B cell (primary cell): ENCODE measurements around the gene NRM. TPM values are rescaled to one million over a fixed set of nuclear protein-coding genes. Genes with fewer than 3 reads are reported as not detected.
A peak's percentile ranks its signal among the peaks of the same experiment; 100 is the strongest.

Source experiments
- ATAC-seq: fragments of 200-7000 bp; cut with Tn5 transposase; one replicate; pipeline ENCODE4 v1.10.0; 2021; ENCODE audit warnings: low read depth, mild to moderate bottlenecking, moderate number of reproducible peaks, moderate library complexity
- CTCF ChIA-PET: fragments of 350-600 bp; sonication (Branson Sonifier 250); formaldehyde crosslinking; loops from one replicate; lab custom pipeline; 2021; ENCODE audit warnings: antibody characterized with exemption, inconsistent platforms; lab: Charles Lee
- POLR2A ChIA-PET: fragments of 350-600 bp; sonication (Branson Sonifier 250); formaldehyde crosslinking; loops from one replicate; lab custom pipeline; 2021; ENCODE audit warnings: antibody characterized with exemption; lab: Charles Lee
- DNase-seq: peaks from one replicate; pipeline ENCODE4 v3.0.0; 2013
- H2AFZ ChIP-seq: 2 replicates; pipeline ENCODE4 v1.6.1; 2012; ENCODE audit warnings: mild to moderate bottlenecking, low read depth, low read length; ENCODE audit not compliant: insufficient read depth, poor library complexity, severe bottlenecking
- H3K27ac ChIP-seq, 2 donors: 1 replicate in 1 of 2; 2 replicates in 1 of 2; pipeline ENCODE4 v1.5.1; 2012 to 2013; ENCODE audit warnings: low read length in 2 of 2, mild to moderate bottlenecking in 2 of 2, moderate library complexity in 1 of 2
- H3K27me3 ChIP-seq, 4 experiments: fragments of 200-600 bp in 1 of 4; sonication (generic) in 1 of 4; replicated peaks in 1 of 4; 1 replicate in 2 of 4; 2 replicates in 2 of 4; pipeline versions ENCODE4 v1.6.1 to v1.7.0; 2013 to 2016; ENCODE audit warnings: low read length in 3 of 4, mild to moderate bottlenecking in 2 of 4, mixed read lengths in 1 of 4, moderate library complexity in 1 of 4; ENCODE audit not compliant: insufficient read depth in 4 of 4, control insufficient read depth in 3 of 4; ENCODE audit errors: control extremely low read depth in 1 of 4
- H3K36me3 ChIP-seq, 2 experiments: replicated peaks in 1 of 2; 1 replicate in 1 of 2; 2 replicates in 1 of 2; pipeline versions ENCODE4 v1.6.1 to v1.7.1; 2013; ENCODE audit warnings: low read length in 1 of 2; ENCODE audit not compliant: insufficient read depth in 2 of 2, control insufficient read depth in 1 of 2; ENCODE audit errors: control extremely low read depth in 1 of 2, extremely low read depth in 1 of 2
- H3K4me1 ChIP-seq, 2 donors: fragments of 200-600 bp in 1 of 2; sonication (generic) in 1 of 2; 1 replicate in 1 of 2; 2 replicates in 1 of 2; pipeline versions ENCODE4 v1.5.1 to v1.6.1; 2013 to 2017; ENCODE audit warnings: low read length in 2 of 2; ENCODE audit not compliant: control insufficient read depth in 2 of 2, insufficient read depth in 2 of 2
- H3K4me2 ChIP-seq: replicated peaks from 2 replicates; pipeline ENCODE3; 2012; ENCODE audit warnings: mild to moderate bottlenecking, low read depth, low read length; ENCODE audit not compliant: poor library complexity, severe bottlenecking
- H3K4me3 ChIP-seq, 5 experiments: fragments of 200-600 bp in 1 of 5; sonication (generic) in 1 of 5; 1 replicate in 3 of 5; 2 replicates in 2 of 5; pipeline versions ENCODE4 v1.5.1 to v1.7.0; 2011 to 2016; ENCODE audit warnings: low read length in 4 of 5, mild to moderate bottlenecking in 4 of 5, low read depth in 2 of 5, control low read depth in 1 of 5, moderate library complexity in 1 of 5; ENCODE audit not compliant: insufficient read depth in 1 of 5; ENCODE audit errors: control extremely low read depth in 1 of 5, extremely low read depth in 1 of 5
- H3K79me2 ChIP-seq: fragments of 200-600 bp; sonication (generic); one replicate; pipeline ENCODE4 v1.6.0; 2016; ENCODE audit warnings: low read length; ENCODE audit not compliant: control insufficient read depth, insufficient read depth
- H3K9ac ChIP-seq: fragments of 200-600 bp; sonication (generic); 2 replicates; pipeline ENCODE4 v1.6.1; 2017; ENCODE audit warnings: mild to moderate bottlenecking, low read length, moderate library complexity
- H3K9me3 ChIP-seq, 3 donors: one replicate each; pipeline versions ENCODE4 v1.6.1 to v1.7.1; 2013; ENCODE audit warnings: low read length in 2 of 3; ENCODE audit not compliant: control insufficient read depth in 2 of 3, insufficient read depth in 1 of 3; ENCODE audit errors: control extremely low read depth in 1 of 3
- H4K20me1 ChIP-seq: 2 replicates; pipeline ENCODE4 v1.6.0; 2012; ENCODE audit warnings: mild to moderate bottlenecking, low read length; ENCODE audit not compliant: insufficient read depth, control insufficient read depth, poor library complexity, severe bottlenecking
- H3K27ac Mint-ChIP-seq: one replicate; pipeline ENCODE4 v1.8.0; 2021; ENCODE audit warnings: mixed read lengths
- H3K27me3 Mint-ChIP-seq: one replicate; pipeline ENCODE4 v1.8.0; 2021; ENCODE audit warnings: mixed read lengths
- H3K4me1 Mint-ChIP-seq: one replicate; pipeline ENCODE4 v1.8.0; 2021; ENCODE audit warnings: mixed read lengths
- H3K4me3 Mint-ChIP-seq: one replicate; pipeline ENCODE4 v1.8.0; 2021; ENCODE audit warnings: mixed read lengths
- H3K9me3 Mint-ChIP-seq: one replicate; pipeline ENCODE4 v1.8.0; 2022; ENCODE audit warnings: mixed read lengths; ENCODE audit not compliant: insufficient read depth
- CTCF ChIP-seq: fragments of 200-600 bp; IDR thresholded peaks from one replicate; pipeline ENCODE4 v1.8.0; 2022; ENCODE audit warnings: antibody characterized with exemption, mild to moderate bottlenecking
- EZH2 ChIP-seq: IDR thresholded peaks from 2 replicates; pipeline ENCODE4 v1.6.1; 2012; ENCODE audit warnings: borderline replicate concordance, low read depth, mild to moderate bottlenecking, moderate library complexity, low read length; ENCODE audit not compliant: insufficient read depth, poor library complexity, severe bottlenecking
- WGBS: methylation state at CpG from one replicate; pipeline ENCODE4 v1.1.5; 2013; ENCODE audit warnings: missing lambda C conversion rate; ENCODE audit not compliant: insufficient coverage; 5-methylcytosine and 5-hydroxymethylcytosine counted together
- intact Hi-C: fragments of 100-400 bp; cut with micrococcal nuclease; formaldehyde crosslinking; loops from one replicate; pipeline ENCODE4 v1.10.0; 2022
- polyA plus RNA-seq: library from polyadenylated mRNA; depleted of rRNA; stranded (reverse); fragments of >200 nt; gene quantifications from 2 replicates; pipeline ENCODE4 v1.2.3, GENCODE V29; 2012
- total RNA-seq, 2 donors: library from RNA; stranded (reverse); fragments of 120-200 nt in 1 of 2; gene quantifications; 1 replicate in 1 of 2; 2 replicates in 1 of 2; pipeline versions ENCODE4 v1.2.3 to v1.2.4, GENCODE V29; 2013 to 2022

The NRM gene
- total and polyA plus RNA-seq, 2 donors (not counting 1 experiment from before 2014, with no cell fraction given) = 24.9 to 26.0 TPM

GRCh38 chr6:30681766-30682142, 9.0 kb downstream of the NRM start:
- CTCF ChIA-PET = interaction anchor here (1.1 to 19.8 kb wide), 6 partner anchors 9 to 139 kb away, joined by 3 to 963 read pairs (median 8); partner anchors contain the start of genes ATAT1, DHX16, MDC1 and NRM
- peaks cover 95% of the 10 kb centered on the region for H3K79me2 ChIP-seq

More at GRCh38 chr6:30681766-30682142, 9.0 kb downstream of the NRM start:
- TF ChIP-seq CTCF (no peak), EZH2 (no peak)
- peak overlapping the region; percentile 99 for H3K27ac Mint-ChIP-seq
- H3K27ac ChIP-seq = peak overlapping the region; percentile 57 to 97
- POLR2A ChIA-PET = interaction anchor here (0.6 to 8.7 kb wide), 5 partner anchors 9 to 64 kb away, joined by 3 to 216 read pairs (median 7); partner anchors contain the start of genes DHX16, MDC1, MRPS18B and PPP1R10
- H3K4me1 Mint-ChIP-seq = peaks cover 57% of the 10 kb centered on the region
- no peaks in the 10 kb centered on the region for H3K27me3 ChIP-seq
- no peaks in the 10 kb centered on the region for H3K27me3 Mint-ChIP-seq
- peaks cover 38 to 39% of the 10 kb centered on the region in 2 donors for H3K4me1 ChIP-seq
- peak overlapping the region; percentile 98 for H3K9ac ChIP-seq
- no peaks in the 10 kb centered on the region for H3K9me3 Mint-ChIP-seq
- peaks cover 90% of the 10 kb centered on the region for H4K20me1 ChIP-seq
- ATAC-seq (no peak), DNase-seq (peak; percentile 50)
- intact Hi-C loops = loop anchor here (1.0 kb wide), 4 partner anchors 8 to 64 kb away; partner anchors contain the start of genes DHX16, MDC1, MRPS18B and NRM
- peaks cover 2 to 47% of the 10 kb centered on the region in 2 experiments for H3K36me3 ChIP-seq
- no peak overlapping the region for H2AFZ ChIP-seq
- peak overlapping the region; percentile 97 for H3K4me3 Mint-ChIP-seq
- H3K9me3 ChIP-seq = no peaks in the 10 kb centered on the region
- peak overlapping the region; percentile 100 for H3K4me2 ChIP-seq
- H3K4me3 ChIP-seq = peak overlapping the region; percentile 91 to 100 (median 97)
- WGBS = 10% methylated on average over 3 of the region's 4 CpGs
